Kidney capillary endothelial cell (primary cell): ENCODE data around the gene MYL5.
"Not testable (repeated sequence)": the region's sequence is repeated elsewhere in the genome, so short reads cannot be mapped to it uniquely, and the experiment has no call there.

Source experiments
- DNase-seq: peaks from one replicate; pipeline ENCODE4 v3.0.0-alpha.2; 2018; ENCODE audit warnings: low spot score

MYL5 gene

DNA sequence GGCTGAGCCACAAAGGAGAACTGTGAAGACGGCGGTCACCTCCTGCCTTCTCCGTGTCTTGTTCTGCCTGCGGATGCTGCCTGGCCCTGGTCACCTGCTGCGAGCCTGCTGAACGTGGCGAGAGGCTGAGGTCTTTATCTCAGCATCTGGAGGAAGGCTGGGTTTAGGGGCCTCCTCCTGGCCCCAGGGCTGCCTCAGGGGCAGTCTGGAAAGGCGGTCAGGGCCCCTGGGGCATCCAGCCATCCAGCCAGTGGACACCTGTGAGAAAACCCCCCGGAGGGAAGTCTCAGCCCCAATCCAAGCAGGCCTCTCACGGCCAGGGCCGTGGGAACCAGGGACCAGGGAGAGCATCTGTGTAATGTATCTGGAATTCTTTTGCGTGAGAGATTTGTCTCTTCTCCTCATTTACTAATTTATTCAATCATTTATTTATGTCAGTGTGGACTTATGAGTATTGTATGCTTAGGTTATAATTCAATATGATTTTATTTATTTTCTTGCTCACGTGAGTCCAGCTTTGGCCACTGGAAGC, 37.6 kb upstream of the MYL5 start:
- DNase-seq, result no peak

DNA sequence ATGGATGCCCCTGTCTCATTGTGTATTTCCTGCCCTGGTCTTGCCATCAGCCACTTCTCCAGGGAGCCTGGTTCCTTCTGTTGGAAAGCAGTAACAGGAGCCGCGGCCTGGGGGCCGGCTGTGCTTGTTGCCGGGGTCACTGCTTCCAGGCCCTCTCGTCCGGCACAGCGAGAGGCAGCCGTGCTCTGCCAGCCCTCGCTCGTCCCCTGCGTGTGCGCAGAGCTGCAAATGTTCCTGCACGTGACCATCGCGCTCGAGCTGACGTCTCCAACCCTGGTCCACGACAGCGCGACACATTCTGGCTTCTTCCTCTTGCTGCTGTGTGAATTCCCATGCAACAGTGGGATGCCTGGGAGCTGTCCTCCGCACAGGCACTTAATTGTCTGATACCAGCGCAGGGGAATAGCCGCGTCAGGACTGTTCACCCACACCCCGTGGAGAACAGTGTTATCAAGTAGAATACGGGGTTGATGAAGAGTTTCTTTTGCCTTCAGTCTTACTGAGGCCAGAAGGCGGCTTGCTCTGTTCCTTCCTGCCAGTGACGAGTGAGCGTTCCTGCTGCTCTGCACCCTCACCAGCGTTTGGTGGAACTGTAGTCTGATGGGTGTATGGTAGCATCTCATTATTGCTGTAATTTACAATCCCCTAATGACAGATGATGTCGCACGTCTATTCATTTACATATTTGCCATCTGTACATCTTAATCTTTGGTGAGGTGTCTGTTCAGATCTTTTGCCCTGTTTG, 36.6 kb upstream of the MYL5 start:
- DNase-seq, result no peak

DNA sequence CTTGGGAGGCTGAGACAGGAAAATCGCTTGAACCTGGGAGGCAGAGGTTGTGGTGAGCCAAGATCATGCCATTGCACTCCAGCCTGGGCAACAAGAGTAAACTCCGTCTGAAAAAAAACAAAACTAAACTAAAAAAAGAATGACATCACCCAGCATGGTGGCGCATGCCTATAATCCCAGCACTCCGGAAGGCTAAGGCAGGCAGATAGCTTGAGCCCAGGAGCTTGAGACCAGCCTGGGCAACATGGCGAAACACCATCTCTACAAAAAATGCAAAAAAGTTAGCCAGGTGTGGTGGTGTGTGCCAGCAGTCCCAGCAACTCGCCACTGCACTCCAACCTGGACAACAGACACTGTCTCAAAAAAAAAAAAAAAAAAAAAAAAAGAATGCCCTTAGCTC, 32.0 kb upstream of the MYL5 start:
- not testable (repeated sequence) for DNase-seq

DNA sequence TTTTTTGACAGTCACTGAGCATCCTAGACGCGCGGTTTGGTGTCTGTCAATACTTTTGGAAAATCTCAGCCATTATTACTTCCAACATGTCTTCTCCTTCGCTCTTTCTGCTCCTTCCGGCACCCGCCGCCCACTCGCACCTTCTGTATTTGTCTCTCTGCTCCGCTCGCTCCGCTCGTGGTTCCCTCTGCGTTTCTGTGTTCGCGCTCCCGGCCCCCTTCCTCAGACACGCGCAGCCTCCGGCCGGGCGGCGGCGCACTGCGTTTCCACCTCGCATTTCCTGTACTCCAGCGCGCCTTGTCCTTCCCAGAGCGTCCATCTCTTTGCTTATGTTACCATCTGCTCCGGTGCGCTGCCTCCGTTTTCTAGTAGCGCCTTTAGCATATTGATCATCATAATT, 27.9 kb upstream of the MYL5 start:
- no peak for DNase-seq

- no peak for DNase-seq
Observed at GRCh38 chr4:647481-647880, 26.9 kb upstream of the MYL5 start.

- DNase-seq, result no peak
Observed at GRCh38 chr4:648579-649292, 25.6 kb upstream of the MYL5 start.

GRCh38 chr4:649293-649625, 25.1 kb upstream of the MYL5 start:
- DNase-seq, result no peak

DNA sequence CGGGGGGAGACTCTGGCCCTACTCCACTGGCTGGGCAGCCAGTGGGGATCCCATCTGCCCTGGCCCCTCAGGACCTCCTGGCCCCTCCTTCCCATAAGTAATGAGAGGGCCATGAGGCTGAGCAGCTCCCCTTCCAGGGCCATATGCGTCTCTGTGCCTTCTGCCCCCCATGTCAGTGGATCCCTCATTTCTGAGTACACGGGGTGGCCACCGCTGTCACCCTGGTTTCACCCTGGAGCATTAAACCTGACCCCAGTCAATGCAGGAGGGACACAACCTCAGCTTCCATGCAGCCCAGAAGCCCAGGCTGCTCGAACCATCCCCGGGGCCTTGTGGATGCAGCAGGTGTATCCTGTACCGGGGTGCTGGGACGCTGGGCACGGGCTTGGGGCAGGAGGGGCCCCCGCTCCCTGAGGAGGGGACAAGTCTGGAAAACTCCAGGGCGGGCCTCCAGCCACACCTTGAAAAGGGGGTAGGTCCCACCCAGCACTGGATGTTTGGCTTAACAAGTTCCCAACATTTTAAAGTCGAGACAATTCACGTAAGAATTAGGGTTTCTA, 24.5 kb upstream of the MYL5 start:
- DNase-seq, result no peak

DNA sequence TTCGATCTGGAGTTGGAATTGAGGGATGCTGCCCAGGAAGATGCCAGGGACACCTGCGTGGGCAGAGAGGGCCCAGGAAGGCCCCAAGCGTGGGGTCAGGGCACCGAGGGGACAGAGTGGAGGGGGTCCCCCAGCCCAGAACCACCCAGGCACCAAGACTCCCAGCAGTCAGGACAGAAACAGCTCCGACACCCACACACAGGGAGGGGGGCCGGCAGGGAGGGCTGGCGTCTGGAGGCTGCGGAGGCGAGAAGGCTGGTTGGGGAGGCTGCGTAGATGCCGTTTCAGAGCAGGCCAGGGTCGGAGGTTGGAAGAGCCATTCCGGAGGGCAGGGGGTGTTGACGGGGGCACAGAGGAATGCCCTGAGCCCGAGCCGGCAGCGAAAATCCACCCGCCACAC, 23.9 kb upstream of the MYL5 start:
- DNase-seq, result no peak

GRCh38 chr4:650951-651883, 23.1 kb upstream of the MYL5 start:
- DNase-seq, result no peak

GRCh38 chr4:651884-652642, 22.3 kb upstream of the MYL5 start:
- DNase-seq, result no peak

DNA sequence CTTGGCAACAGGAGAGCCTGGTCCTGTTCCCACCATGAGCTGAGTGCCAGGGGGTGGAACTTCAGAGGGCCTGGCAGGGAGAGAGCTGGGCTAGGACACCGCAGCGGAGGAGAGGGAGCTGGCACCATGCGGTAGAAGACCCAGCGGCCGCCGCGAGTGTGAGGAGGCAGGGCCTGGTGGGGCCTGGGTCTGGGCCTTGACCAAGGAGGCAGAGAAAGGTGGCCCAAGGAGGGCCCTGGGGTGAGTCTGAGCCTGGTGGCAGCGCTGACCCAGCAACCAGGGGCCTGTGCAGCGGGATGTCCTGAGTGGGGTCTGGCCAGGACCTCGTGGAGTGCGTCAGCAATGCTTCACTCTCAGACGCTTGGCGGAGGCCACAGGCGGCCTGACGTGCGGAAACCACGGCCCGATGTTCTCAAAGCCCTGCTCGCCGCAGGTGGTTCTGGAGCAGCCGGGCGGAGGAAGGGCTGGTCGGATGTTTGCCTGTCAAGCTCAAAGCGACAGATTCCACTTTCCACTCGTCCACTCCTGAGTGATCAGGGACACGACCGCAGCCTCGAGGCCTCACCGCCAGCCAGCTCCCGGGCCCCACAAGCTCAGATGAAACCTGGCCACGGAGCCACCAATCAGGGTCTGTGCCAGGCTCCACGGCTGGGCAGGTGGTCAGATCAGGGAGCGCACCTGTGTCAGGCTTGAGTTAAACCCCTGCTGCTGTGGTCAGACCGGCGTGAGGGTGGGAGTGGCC, 21.1 kb upstream of the MYL5 start:
- no peak for DNase-seq

GRCh38 chr4:653831-654502, 20.4 kb upstream of the MYL5 start:
- DNase-seq, result no peak

DNA sequence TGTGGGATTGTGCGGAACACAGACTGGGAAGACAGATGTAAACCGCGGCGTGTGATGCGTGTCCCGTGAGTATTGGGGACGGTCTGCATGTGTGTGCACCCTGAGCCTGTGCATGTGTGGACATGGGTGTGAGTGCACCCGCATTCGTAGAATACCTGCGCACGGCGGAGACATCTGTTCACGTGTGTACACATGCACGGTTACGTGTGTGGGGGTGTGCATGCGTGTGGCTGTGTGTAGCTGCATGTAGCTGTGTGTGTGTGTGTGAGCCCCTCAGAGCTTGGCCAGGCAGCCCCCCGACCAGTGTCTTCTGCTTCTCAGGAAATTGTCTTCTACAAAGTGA, 19.9 kb upstream of the MYL5 start:
- DNase-seq, result no peak

GRCh38 chr4:654871-655463, 19.4 kb upstream of the MYL5 start:
- no peak for DNase-seq

DNA sequence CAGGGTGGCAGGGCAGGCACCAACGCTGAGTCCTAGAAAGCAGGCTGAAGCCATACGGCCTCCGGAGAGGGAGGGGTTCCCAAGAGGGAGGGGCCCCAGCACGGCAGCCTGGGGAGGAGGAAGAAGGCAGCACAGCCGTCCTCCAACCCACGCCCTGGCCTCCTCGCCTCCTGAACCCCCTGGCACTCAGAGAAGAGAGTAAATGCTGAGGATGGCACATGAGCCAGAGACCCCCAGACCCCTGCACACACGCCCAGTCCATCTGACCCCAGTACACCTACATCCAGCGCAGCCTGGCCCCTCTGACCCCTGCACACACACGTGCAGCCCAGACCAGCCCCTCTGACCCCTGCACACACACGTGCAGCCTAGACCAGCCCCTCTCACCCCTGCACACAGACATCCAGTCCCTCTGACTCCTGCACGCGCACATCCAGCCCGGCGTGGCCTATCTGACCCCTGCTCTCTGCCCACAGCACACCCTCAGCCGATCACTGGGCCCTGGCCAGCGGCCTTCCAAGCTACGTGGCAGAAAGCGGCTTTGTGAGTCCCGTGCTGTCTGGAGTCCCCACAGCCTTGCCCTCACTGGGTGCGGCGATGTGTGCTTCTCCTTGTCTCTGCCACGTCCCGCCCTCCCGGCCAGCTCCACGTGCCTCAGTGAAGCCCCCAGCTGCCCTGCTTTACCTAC, 18.7 kb upstream of the MYL5 start:
- no peak for DNase-seq

GRCh38 chr4:656436-657337, 17.7 kb upstream of the MYL5 start:
- no peak for DNase-seq

DNA sequence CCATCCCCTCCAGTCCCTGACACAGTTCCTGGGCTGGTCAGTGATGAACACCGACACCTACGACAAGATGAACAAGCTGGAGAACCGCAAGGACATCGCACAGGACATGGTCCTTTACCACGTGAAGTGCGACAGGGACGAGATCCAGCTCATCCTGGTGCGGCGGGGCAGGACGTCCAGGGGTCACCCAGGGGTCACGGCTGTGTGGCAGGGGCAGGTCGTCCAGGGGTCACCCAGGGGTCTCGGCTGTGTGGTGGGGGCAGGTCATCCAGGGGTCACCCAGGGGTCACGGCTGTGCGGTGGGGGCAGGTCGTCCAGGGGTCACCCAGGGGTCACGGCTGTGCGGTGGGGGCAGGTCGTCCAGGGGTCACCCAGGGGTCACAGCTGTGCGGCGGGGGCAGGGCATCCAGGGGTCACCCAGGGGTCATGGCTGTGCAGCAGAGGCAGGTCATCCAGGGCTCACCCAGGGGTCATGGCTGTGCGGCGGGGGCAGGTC, 17.0 kb upstream of the MYL5 start:
- no peak for DNase-seq
